ENCODE measurements around the gene CD300LF. TPM values are rescaled to one million over a fixed set of nuclear protein-coding genes. Genes with fewer than 3 reads are reported as not detected.

Gene CD300LF
- total RNA-seq, 1 donor from 2014 or later = 0.55 TPM

DNA sequence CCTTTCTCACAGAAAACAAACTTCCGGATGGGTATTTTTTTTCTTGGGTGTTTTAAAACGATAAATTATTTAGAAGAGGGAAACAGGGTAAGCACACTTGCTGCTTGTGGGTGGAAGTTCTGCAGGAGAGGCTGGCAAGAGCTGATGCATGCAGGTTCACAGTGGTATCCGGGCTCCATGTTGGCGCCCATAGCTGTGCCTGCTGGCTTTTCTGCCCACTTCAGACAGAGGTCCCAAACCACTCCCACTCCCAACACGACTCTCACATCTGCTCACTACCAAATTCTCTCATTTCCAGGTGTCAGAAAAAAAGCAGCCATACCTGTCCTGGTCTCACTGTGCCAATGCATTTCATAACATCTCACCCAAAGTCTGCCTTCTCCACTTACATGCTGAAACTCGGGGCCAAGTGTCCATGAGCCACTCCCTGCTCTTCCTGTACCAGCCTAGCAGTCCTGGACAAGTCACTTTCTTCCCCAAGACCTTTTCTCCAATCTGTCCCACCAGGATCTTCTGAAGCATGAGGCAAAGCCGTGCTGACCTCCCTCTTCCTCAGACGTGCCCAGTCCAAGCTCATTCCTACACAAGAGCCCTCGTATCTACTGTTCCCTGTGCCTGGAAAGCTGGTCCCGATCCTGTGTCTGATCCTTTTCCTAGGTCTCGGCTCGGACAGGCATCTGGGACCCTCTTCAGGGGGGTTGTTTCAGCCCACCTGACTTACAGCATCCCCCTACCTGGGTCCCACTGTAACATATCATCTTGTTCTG, 1.5 kb downstream of the CD300LF start:
- Histone ChIP-seq H3K36me3 (no peaks in the 10 kb centered on the region), H3K4me1 (no peaks in the 10 kb centered on the region), H3K9me3 (replicated peaks) (no peaks in the 10 kb centered on the region), H3K27ac (replicated peaks) (no peak overlapping the region), H3K27me3 (ENCODE audit: low read depth) (peaks cover 62% of the 10 kb centered on the region), H3K4me3 (no peak overlapping the region)
- DNase-seq = no peak
- intact Hi-C loops (cut with micrococcal nuclease) = no loop called here
- TF ChIP-seq, protein P1, sequence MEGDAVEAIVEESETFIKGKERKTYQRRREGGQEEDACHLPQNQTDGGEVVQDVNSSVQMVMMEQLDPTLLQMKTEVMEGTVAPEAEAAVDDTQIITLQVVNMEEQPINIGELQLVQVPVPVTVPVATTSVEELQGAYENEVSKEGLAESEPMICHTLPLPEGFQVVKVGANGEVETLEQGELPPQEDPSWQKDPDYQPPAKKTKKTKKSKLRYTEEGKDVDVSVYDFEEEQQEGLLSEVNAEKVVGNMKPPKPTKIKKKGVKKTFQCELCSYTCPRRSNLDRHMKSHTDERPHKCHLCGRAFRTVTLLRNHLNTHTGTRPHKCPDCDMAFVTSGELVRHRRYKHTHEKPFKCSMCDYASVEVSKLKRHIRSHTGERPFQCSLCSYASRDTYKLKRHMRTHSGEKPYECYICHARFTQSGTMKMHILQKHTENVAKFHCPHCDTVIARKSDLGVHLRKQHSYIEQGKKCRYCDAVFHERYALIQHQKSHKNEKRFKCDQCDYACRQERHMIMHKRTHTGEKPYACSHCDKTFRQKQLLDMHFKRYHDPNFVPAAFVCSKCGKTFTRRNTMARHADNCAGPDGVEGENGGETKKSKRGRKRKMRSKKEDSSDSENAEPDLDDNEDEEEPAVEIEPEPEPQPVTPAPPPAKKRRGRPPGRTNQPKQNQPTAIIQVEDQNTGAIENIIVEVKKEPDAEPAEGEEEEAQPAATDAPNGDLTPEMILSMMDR (IDR thresholded peaks at IDR 0.05; ENCODE audit: borderline replicate concordance) = no peak

DNA sequence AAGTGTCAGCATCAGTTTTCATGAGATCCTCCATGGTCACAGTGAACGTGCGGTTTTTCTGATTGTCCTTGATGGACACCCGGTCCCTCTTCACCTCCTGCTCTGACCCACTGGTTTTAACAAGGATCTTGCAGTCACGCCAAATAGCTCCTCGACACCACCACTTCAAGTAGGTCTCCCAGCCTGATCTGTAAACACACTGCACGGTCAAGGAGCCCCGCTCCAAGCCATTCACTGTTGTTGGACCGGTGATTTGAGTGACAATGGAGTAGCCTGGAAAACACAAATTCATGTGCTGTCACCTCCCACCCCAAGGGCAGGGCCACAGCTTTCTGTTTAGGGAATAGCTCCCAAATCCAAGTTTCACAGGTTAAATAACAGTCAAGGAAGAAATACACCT, 8.2 kb downstream of the CD300LF start:
- TF ChIP-seq, protein P1 (IDR thresholded peaks at IDR 0.05; ENCODE audit: borderline replicate concordance) = no peak
- Histone ChIP-seq H3K27me3 (ENCODE audit: low read depth) (peaks cover 29% of the 10 kb centered on the region), H3K9me3 (replicated peaks) (no peaks in the 10 kb centered on the region), H3K27ac (replicated peaks) (no peak overlapping the region), H3K4me1 (no peaks in the 10 kb centered on the region), H3K4me3 (no peak overlapping the region), H3K36me3 (no peaks in the 10 kb centered on the region)
- DNase-seq = no peak
- intact Hi-C loops (cut with micrococcal nuclease) = no loop called here

DNA sequence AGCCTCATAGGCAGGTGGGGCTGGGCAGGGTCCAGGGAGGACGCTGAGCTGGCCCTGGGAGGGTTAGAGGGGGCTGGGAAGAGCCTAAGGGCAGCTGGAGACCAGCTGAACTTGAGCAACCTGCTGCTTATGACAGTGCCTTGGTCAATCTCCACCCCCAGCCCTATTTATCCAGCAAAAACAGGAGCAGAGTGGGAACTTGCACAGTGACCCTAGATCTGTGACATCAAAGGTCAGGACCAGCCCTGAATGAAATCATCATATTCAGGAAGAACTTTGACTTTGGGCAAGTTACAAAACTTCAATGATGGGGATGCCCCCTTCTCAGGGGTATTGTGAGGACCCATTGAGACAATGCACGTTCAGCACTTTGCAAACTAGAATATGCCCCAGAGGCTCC, 9.4 kb downstream of the CD300LF start:
- H3K4me1 ChIP-seq = no peaks in the 10 kb centered on the region
- peaks cover 34% of the 10 kb centered on the region for H3K27me3 ChIP-seq (ENCODE audit: low read depth)
- H3K4me3 ChIP-seq = no peak overlapping the region
- no peak for DNase-seq
- H3K27ac ChIP-seq (replicated peaks) = no peak overlapping the region
- intact Hi-C loops (cut with micrococcal nuclease) = no loop called here
- no peaks in the 10 kb centered on the region for H3K9me3 ChIP-seq (replicated peaks)
- TF ChIP-seq, protein P1 (IDR thresholded peaks at IDR 0.05; ENCODE audit: borderline replicate concordance) = no peak
- no peaks in the 10 kb centered on the region for H3K36me3 ChIP-seq

DNA sequence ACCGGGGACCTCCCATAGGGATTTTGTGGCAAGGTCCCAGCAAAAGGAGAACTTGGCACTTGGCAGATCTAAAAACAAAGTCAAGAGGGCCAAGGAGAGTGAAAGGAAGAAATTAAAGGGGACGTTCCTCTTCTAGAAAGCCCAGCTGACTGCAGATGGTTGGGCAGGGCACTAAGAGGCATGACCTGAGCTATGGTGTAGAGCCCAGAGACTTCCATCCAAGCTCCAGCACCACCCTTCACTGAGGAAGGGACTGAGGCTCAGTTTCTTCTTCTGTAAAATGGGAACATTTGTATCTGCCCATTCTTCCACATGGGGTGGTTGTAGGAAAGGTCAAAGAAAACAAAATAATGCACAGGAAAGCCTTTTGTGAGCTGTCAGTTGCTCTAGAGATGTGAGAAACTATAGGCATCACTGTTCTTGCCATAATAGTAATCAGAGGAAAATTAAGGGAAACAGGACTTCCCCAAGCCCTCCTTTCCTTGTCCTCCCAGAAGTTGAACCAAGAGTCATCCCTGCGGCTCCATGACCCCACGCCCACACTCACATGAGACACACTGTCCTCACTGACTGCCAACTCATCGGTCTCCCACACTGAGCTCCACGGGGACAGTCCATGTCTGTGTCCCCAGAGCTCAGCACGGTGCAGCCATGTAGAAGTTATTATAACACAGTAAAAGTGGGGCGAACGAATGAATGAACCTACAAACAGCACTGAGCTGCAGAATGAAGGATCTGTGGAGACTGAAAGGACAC, 10.4 kb downstream of the CD300LF start:
- no peak overlapping the region for H3K4me3 ChIP-seq
- no peaks in the 10 kb centered on the region for H3K9me3 ChIP-seq (replicated peaks)
- intact Hi-C loops (cut with micrococcal nuclease) = no loop called here
- no peaks in the 10 kb centered on the region for H3K4me1 ChIP-seq
- H3K27me3 ChIP-seq (ENCODE audit: low read depth) = peaks cover 39% of the 10 kb centered on the region
- no peaks in the 10 kb centered on the region for H3K36me3 ChIP-seq
- no peak overlapping the region for H3K27ac ChIP-seq (replicated peaks)
- DNase-seq = no peak
- TF ChIP-seq, protein P1 (IDR thresholded peaks at IDR 0.05; ENCODE audit: borderline replicate concordance) = no peak

DNA sequence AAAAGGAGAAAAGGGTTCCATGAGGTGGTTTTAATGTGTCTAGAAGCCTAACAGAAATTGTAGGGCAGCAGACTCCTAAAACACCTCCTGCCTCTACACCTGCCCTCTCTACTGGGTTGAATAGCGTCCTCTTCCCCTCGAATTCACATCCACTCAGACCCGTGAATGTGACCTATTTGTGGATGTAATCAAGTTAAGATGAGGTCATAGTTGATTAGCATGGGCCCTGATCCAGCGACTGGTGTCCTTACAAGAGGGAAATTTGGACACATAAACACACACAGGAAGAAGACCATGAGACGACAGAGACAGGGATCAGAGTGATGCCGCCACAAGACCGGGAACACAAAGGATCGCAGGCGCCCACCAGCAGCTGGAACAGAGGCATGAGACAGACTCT, 13.5 kb downstream of the CD300LF start:
- Histone ChIP-seq H3K27me3 (ENCODE audit: low read depth) (peaks cover 57% of the 10 kb centered on the region), H3K36me3 (no peaks in the 10 kb centered on the region), H3K4me3 (no peak overlapping the region), H3K4me1 (no peaks in the 10 kb centered on the region), H3K9me3 (replicated peaks) (no peaks in the 10 kb centered on the region), H3K27ac (replicated peaks) (no peak overlapping the region)
- DNase-seq = no peak
- TF ChIP-seq, protein P1 (IDR thresholded peaks at IDR 0.05; ENCODE audit: borderline replicate concordance) = no peak
- intact Hi-C loops (cut with micrococcal nuclease) = no loop called here

Measured in left ventricle myocardium inferior (tissue), 1 donor.